ENCODE measurements around the gene KRTAP17-1.
"Not testable (repeated sequence)": the region's sequence is repeated elsewhere in the genome, so short reads cannot be mapped to it uniquely, and the experiment has no call there.

Gene KRTAP17-1

GRCh38 chr17:41301916-41302901 lies 13.3 kb downstream of the KRTAP17-1 start, which contains the start of gene KRTAP29-1:
Gene KRTAP29-1, minus strand, starts transcription at chr17:41302851. Its CDS starts 0 bp downstream, at chr17:41302851.
- no peak for DNase-seq

- no peak for DNase-seq
These were observed 14.2 kb downstream of the KRTAP17-1 start for GRCh38 chr17:41301204-41301790.

- DNase-seq: no peak
These were observed 16.9 kb downstream of the KRTAP17-1 start for GRCh38 chr17:41298458-41299135.

GRCh38 chr17:41296846-41297245 lies 18.7 kb downstream of the KRTAP17-1 start:
- no peak for DNase-seq

- DNase-seq: no peak
These were observed 21.5 kb downstream of the KRTAP17-1 start for GRCh38 chr17:41294016-41294415.

GRCh38 chr17:41287050-41287449 lies 28.5 kb downstream of the KRTAP17-1 start:
- no peak for DNase-seq

- no peak for DNase-seq
These were observed 31.0 kb downstream of the KRTAP17-1 start for GRCh38 chr17:41284546-41284945.

GRCh38 chr17:41284043-41284442 lies 31.5 kb downstream of the KRTAP17-1 start:
- DNase-seq: no peak

GRCh38 chr17:41278176-41278955 lies 37.1 kb downstream of the KRTAP17-1 start:
- DNase-seq: no peak

- not testable (repeated sequence) for DNase-seq
These were observed 39.8 kb downstream of the KRTAP17-1 start, which contains the start of gene KRTAP9-7 for GRCh38 chr17:41275648-41276190. Gene KRTAP9-7, plus strand, starts transcription at chr17:41275698. Its CDS starts 0 bp downstream, at chr17:41275698.

GRCh38 chr17:41271858-41272257 lies 43.7 kb downstream of the KRTAP17-1 start:
- no peak for DNase-seq

- DNase-seq: not testable (repeated sequence)
These were observed 44.2 kb downstream of the KRTAP17-1 start for GRCh38 chr17:41271323-41271722.

- DNase-seq: no peak
These were observed 47.8 kb downstream of the KRTAP17-1 start for GRCh38 chr17:41267711-41268110.

GRCh38 chr17:41265078-41265477 lies 50.4 kb downstream of the KRTAP17-1 start, which contains the start of gene KRTAP9-6:
Gene KRTAP9-6, plus strand, starts transcription at chr17:41265378. Its CDS starts 0 bp downstream, at chr17:41265378.
- no peak for DNase-seq

Data from NCI-H510A (cell line).